GM19467 (cell line): ENCODE data around the gene TKTL1.
"Not testable (repeated sequence)": the region's sequence is repeated elsewhere in the genome, so short reads cannot be mapped to it uniquely, and the experiment has no call there.

Source experiments
- ATAC-seq: cut with Tn5 transposase; IDR thresholded peaks from one replicate; pipeline ENCODE4 v1.9.1; 2021; ENCODE audit warnings: mild to moderate bottlenecking, moderate library complexity; ENCODE audit not compliant: unreplicated experiment

TKTL1 gene

DNA sequence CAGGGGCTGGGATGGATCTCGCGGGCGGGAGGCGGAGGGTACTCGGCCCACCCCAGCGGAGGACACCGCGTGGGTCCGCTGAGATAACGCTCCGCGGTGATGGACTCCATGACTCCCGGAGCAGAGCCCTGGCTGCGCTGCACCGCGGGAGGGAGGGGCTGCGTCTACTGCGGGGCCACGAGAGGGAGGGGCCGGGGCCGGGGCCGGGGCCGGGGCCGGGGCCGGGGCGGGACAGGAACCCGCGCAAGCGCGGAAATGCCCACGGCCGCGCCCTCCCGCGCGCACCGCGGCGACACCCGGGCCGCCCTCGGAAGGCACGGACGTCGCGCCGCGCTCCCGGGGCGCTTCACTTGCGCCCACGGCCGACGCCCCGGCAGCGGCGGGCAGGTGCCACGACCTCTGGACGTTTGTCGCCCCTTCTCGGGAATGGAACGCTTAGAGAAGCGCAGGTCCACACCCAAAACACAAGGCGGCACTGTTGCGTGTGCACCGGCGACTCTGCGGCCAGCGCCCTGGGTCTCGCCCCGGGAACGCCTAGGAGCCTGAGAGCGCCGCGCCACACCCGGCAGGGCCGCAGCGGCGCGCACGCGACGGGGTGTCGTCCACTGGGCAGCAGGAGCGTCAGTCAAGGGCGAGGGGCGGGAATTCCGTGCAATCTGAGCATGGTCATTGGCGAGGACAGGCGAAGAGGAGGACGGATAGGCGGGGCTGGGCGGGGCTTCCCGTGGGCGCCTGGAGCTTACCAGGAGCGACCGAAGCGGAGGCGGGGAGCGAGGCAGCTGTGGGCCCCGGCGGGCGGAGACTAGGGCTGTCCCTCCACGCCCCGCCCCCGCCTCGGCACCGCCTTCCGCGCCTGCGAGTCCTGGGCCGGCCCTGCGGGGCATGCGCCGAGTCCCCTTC, 46.1 kb downstream of the TKTL1 start:
- ATAC-seq: peak; percentile 66

DNA sequence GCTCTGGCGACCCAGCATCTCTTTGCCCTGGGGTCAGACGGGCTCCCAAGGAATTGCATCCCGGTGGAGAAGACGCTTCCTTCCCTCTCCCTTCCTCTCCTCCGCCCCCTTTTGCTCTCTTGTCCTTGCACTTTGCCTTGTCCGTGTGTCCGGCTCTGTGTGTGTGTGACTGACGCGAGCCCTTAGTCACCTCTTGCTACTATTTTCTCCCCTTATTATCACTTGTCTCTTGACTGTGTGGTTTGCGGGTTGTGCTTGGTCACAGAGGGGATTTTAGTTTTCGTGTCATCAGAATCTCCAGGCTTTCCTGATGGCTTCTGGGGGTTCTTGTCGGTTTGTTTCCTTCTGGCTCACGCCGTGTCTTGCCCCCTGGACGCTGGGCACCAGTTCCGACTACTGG, 47.5 kb downstream of the TKTL1 start:
- not testable (repeated sequence) for ATAC-seq

DNA sequence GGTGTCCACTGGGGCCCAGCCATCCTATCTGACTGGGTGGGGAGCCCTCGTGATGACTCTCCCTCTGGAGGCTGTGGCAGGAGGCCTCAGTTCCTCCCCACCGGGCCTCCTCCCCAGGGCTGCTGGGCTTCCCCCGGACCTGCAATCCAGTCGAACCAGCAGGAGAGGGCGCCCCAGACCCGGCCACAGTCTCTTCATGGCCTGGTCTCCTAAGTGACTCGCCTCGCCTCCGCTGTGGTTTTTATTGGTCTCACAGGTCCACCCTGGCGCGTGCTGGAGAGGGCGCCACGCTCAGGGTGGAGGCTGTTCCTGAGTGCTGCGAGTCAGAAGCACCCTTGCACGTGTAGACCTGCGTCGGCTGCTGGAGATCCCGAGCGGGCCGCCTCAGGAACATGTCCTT, 48.0 kb downstream of the TKTL1 start:
- not testable (repeated sequence) for ATAC-seq

DNA sequence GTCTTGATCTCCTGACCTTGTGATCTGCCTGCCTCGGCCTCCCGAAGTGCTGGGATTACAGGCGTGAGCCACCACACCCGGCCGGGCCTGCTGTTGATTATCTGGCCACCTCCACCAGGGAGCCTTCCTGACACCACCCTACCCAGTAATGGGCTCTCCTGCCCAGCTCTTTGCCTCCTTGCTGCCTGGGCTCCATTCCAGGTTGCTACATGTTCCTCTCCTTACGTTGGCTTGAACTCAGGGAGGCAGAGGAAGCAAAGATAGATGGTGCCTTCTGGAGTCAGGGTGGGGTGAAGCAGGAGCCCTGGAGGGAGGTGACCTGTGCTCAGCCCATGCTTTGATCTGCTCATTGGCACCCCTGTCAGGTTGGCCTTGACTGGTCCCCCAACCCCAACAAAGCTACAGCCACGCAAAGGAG, 52.5 kb downstream of the TKTL1 start:
- ATAC-seq: no peak

DNA sequence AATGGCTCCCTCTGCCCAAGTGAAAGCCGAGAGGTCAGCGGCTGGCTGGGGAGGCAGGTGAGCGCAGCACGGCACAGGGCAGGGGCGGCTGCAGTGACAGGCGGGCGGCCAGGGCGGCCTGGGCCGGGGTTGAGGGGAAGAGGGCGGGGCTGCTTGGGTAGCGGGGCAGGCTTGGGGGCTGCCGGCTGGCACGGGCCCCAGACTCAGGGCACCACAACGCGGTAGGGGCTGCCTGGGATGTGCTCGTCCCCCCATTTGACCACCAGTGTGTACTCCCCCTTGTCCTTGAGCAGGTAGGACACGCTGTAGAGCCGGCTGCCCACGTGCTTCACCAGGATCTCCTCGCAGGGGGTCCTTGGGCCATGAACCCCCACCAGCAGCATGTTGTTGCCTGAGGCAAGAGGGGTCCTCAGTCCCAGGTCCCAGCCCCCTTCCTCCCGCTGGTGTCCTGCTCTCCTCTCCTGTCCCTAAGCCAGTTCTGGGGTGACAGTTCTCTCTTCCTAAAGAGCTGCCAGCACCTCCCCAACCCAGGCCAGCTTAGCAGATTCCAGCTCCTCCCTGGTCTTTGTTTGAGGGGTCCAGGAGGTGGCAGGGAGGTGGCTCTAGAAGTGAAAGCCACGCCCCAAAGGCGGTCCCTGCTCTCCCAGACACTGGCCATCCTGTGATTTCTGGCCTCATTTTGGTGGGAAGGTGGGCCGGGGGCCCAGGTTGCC, 53.2 kb downstream of the TKTL1 start:
- ATAC-seq: no peak

DNA sequence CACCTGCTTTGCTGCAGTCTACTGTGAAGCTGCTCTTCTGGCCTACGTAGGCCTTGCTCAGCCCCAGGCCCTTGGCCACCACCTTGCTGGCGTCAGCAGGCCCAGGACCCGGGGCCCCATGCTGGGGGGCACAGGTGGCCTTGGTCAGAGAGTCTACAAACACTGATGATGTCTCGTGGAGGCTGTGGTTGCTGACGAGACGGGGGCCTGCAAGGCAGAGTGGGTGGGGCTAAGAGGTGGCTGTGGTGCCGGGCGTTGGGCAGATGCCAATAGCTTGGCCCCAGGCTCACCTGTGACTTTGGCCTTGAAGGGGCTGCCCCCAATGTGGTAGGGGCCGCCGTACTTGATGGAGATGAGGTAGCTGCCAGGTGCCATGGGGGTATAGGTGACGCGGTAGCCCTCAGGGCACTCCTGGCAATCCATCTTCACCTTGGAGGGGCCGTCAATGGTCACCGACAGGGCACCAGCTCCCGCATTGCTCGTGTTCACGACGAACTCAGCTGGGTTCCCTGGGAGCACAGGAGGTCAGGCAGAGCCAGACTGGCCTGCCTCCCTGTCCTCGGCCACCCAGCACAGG, 53.9 kb downstream of the TKTL1 start:
- ATAC-seq: no peak

DNA sequence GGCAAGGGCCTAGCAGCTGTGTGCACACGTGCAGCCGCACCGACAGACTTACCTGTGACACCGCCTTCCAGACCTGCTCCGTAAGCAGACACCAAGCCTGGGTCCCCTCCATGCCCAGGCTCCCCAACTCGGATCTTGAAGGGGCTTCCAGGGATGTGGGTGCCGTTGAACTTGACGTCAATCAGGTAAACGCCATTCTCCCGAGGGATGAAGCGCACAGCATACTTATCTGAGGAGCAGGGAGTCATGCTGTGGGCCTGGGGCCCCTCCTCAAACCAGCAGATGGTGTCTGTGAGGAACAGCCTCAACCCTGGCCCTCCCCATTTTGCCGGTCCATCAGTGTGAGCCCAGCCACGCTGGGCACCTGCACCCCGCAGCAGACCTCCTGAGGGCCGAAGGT, 54.4 kb downstream of the TKTL1 start:
- no peak for ATAC-seq

DNA sequence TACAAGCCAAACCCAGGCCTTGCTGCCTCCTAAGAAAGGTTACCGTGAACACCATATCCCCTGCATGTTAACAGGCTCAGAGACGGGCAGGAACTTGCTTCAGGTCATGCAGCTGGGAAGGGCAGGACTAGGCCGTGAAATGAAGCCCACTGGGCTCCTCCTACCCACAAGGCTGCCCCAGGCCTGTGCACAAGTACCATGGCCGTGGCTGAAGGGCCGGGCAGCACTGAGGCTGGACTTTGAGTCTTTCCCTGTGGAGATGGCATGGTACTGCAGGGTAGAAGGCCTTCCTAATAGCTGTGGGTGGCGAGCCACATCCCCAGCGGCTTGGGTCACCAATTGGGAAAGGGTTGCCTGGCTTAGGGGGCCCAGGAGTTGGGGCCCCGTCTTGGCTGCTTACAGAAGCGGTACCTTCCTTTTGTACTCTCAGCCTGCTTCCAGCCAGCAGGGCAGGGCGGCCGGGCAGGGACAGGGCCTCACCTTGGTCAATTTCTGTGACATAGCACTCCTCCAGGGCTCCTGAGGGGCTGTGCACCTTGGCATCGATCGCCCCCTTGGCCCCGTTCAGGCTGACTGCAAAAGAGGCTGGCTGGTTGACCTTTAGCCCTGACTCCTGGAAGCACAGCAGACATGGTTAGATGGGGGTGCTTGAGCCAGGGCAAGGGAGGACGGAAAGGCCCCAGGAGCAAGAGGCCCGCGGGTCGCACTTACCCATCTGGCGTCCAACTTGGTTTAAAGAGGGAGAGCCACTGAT, 55.0 kb downstream of the TKTL1 start:
- no peak for ATAC-seq

DNA sequence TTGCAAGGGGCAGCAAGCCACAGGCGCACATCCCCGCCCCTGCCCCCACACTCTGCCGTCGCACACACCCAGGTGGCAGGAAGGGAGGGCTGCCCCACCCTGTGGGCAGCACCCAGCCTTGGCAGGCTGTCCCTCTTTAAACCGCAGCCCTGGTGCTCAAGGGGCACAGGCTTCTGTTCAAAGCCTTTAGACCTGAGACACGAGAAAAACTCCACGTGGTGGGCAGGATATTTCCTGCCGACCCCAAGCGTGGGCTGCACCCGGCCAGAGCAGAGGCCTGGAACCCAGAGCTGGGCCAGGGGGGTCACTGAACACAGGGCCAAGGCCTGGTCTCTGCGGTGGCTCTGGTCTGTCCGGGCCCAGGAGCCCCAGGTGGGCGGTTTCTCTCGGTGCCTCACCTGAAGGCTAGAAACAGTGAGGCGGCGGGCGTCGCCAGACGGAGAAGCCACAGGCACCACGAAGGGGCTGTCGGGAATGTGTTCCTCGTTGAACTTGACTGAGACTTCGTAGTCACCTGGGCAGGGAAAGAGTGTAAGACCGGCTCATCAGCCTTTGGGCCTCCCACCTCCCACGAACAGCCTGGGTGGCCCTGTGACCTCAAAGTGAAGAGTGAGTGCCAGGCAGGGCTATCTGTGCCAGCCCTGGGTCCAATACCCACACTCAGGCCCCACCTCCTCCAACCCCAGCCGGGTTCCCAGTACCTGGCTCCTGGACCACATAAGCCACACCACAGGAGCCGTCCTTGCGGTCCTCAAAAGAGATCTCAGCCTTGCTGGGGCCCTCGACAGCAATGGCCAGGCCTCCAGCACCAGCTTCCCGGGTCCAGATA, 55.8 kb downstream of the TKTL1 start:
- no peak for ATAC-seq

DNA sequence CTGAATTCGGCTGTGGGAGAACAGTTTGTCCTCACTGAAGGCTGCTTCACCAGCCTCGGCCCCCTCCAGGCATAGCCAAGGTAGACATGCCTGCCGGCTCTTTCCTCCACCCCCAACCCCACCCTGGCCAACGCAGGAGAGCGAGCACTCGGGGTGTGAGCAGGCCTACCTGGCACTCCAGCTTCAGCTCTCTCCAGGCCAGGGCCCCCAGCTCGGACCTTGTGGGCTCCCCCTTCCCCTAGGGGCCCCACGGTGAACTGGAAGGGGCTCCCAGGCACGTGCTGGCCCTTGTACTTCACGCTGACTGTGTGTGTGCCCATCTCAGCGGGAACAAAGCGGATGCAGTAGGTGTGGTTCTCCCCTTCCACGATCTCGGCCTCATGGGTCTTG, 56.4 kb downstream of the TKTL1 start:
- ATAC-seq: no peak

DNA sequence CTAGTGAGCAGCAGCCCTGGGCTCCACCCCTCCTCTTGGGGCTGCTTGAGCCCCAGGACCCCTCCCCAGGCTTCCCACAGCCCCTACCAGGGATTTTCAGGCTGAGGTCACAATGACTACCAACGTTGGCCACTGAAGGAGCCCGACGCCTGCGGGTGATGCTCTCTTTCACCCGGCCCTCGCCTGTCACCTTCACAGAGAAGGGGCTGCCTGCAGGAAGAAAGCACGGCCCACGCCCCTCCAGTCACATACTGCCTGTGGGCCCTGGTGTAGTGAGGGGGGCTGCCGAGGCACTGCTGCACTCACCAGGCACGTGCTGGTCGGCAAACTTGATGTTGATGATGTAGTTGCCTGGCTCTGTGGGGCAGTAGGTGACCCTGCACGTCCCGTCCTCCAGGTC, 56.9 kb downstream of the TKTL1 start:
- no peak for ATAC-seq

DNA sequence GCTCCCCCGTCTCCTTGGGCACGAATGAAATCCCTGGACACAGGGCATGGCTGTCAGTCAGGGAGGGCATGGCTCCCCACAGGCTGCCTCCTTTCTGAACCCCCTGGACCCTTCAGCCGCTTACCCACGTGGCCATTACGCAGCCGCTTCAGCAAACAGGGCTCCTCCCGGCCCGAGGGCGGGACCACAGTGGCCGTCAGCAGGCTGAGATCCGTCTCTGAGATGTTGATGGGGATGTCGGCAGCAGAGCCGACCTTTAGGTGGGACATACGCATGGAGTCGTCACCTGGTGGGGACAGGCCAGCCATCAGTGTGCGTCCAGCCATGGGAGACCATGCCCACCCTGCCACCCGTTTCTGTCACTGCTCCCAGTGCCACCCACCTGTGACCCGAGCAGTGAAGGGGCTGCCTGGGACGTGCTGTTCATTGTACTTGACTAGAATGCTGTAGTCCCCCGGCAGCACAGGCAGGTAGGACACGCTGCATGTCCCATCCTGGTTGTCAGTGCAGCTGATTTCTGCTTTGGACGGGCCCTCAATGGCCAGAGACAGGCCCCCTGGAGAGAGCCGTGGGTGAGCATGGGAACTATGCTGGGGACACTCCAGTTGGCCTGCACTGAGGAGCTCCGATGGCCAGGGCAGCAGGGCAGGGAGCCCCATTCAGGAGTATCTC, 57.7 kb downstream of the TKTL1 start:
- no peak for ATAC-seq

DNA sequence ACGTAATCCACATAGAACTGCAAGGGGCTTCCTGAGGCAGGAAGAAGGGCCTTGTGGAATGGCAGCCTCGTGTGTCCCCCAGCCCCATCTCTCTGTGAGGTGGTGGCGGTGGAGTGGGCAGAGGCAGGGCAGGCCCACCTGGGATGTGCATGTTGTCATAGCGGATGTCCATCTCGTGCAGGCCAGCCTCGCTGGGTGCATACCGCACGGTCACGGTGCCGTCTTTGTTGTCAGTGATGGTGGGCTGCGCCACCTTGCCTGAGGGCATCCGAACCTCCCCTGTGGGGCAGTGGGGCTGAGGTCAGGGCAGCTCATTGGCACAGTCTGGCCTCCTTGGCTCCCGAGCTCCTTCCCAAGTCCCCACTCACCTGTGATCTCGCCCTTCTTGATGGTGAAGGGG, 58.4 kb downstream of the TKTL1 start:
- ATAC-seq: no peak

DNA sequence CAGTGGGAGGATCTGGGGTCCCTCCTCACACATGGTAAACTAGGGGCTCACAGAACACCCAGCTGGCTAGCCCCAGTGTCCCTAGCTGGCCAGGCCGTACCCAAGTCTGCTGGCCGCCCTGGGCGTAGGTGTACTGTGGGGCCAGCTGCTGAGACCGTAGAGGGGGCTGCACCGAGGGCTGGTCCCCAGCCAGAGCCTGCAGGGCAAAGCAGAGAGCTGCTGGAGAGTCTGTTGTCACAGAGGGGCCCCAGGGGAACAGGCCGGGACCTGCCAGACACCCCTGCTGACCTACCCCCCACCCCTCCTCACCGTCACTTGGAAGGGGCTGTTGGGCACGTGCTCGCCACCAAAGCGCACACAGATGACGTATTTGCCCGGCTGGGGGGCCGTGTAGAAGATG, 58.9 kb downstream of the TKTL1 start:
- ATAC-seq: no peak

DNA sequence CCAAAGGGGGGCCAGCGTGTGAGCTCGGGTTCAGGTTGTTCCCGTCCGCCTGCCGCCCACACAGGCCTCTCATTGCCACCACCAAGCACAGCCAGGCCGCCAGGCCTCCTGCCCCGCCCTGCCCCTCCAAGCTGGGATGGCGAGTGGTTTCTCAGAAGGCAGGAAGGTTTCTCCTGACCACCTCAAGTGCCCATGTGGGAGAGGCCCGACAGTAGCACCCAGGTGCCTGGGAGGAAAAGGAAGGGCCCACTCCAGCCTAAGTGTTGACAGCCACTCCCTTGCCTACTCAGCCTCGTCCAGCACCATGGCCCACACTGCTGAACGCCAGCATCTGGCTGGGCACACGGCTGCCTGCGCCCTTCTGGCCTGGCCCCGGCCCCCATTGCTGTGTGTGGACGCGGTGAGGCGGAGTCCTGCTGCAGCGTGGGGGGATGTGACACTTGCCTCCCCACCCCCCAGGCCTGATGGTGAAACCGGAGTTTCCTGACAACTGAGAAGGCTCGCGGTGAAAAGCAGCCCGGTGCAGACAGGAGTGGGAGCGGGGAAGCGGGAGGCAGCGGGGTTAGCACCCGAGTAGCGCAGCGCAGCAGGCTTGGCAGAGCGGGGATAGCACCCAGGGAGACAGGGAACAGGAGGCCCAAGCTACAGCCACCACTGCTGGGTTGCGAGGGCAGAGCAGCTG, 59.6 kb downstream of the TKTL1 start:
- no peak for ATAC-seq

DNA sequence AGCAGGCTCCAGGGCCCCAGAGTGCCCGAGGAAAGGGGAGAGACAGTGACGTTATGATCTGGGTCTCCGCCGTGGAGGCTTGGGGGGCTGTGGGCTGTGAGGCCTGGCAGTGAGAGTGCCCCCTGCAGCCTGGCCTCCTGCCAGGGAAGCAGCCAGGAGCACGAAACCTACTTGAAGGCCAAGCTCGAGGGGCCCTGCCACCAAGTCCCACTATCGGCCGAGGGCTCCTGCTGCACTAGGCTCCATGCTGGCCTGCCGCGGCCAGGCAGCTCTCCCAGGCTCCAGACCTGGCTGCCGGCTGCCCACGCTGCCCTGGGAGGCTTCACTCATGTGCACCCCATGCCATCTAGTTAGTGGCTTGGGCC, 60.2 kb downstream of the TKTL1 start:
- ATAC-seq: no peak

DNA sequence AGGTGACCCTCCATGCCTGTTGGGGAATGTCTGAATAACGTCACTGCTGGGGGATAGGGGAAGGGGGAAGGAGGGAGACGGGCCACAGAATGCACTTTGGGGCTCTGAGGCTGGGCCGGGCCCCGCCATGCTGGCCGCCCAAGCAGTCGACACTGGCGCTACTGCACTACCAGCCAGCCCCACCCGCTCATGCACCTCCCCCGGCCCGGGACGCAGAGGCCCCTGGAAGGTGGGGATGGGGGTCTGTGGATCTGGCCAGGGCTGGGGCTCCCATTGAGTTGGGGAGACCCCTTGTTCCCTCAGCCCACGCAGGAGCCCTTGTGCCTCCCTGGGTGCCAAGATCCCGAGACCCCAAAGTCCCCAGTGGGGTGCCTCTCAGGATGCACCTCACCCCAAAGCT, 61.0 kb downstream of the TKTL1 start:
- ATAC-seq: no peak

DNA sequence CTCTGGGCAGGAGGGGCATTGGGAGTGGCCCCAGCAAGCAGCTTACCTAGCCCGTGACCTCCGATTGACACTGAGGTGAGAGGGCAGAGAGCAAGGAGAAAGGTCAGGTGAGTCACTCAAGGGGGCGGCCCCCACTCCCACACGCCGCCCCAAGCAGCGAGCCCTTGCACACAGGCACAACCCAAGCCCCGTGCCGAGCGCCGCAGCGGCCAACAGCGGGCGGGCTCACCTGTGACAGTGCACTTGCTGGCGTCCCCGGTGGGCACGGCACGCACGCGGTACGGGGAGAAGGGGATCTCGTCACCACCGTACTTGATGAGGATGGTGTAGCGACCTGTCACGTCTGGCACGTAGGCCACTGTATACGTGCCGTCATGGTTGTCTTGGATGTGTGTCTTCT, 61.6 kb downstream of the TKTL1 start:
- ATAC-seq: no peak

DNA sequence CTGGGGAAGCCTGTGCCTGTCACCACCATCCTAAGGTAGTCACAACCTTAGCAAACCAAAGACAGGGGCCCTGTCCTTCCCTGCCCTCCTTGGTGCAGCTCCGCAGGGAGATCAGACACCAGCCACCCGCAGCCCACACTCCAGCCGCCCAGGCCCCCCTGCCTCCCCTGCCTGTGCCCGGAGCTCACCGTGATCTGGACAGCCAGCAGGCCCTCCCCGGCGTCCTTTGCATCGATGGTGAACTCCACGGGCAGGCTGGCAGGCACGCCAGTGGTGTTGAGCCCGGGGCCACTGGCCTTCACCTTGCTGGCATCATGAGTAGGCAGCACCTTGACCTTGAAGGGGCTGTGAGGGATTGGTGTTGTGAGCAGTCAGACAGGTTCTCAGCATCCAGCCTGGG, 62.4 kb downstream of the TKTL1 start:
- no peak for ATAC-seq
